Right lobe of liver (tissue), 4 donors: ENCODE results near the gene DPYD.

ENCODE experiments used
- POLR2A ChIP-seq: fragments of 450-650 bp; IDR thresholded peaks from one replicate; pipeline ENCODE4 v1.6.1; 2017; ENCODE audit warnings: antibody characterized with exemption, mild to moderate bottlenecking
- TF ChIP-seq, protein P1 (sequence below), 4 donors: fragments of 200-600 bp in 3 of 4; fragments of 450-650 bp in 1 of 4; IDR thresholded peaks; one replicate each; pipeline versions ENCODE4 v1.5.1 to v1.8.0; 2016 to 2022; ENCODE audit warnings: antibody characterized with exemption in 4 of 4, mild to moderate bottlenecking in 2 of 4
- donor health status: DM: no; HTN: no; CAD: no.
- donor health status: DM: no; HTN: no; CAD: no.
- donor health status: DM: no; HTN: yes; CAD: no.

DNA sequence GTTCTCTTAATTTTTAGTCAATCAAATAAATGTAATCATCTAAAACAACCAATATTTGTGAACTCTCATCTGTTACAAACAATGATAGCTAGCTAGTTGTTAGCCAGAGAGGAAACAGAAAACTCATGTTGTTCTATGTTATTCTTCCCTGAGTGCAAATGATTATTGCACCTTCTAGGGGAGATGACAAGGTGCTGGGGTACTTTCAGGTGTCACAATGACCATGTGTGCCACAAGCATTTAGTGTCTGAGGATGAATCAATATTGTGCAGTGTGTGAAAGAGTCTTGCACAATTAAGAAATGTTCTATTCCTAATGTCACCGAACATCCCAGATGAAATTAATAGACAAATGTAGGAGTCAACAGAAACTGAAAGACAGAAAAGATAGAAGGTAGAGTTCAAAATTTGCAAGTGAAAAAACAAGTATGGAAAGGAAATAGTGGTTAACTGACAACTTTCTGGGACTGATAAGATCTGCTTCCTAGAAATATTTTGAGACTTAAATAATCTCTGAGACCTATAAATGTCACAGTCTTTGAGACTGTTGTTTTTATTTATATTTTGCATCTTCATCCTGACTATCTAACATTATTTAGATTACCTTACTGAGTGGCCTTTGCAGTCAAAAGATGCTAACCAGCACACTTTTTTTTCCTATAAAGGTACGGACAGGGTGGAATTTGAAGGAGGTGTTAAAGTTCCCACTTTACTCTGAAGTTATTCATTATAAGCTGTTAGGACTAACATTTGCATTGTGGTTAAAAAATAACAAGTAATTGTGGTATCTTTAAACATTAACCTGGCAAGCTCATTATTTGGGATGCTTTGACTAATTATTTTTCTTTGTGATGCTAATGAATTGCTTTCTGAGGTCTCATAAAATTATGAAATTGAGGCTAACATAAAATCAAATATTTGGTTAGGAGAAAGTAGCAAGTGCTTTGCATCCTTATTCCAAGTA lies 21.6 kb upstream of the DPYD start:
- TF ChIP-seq, protein P1, sequence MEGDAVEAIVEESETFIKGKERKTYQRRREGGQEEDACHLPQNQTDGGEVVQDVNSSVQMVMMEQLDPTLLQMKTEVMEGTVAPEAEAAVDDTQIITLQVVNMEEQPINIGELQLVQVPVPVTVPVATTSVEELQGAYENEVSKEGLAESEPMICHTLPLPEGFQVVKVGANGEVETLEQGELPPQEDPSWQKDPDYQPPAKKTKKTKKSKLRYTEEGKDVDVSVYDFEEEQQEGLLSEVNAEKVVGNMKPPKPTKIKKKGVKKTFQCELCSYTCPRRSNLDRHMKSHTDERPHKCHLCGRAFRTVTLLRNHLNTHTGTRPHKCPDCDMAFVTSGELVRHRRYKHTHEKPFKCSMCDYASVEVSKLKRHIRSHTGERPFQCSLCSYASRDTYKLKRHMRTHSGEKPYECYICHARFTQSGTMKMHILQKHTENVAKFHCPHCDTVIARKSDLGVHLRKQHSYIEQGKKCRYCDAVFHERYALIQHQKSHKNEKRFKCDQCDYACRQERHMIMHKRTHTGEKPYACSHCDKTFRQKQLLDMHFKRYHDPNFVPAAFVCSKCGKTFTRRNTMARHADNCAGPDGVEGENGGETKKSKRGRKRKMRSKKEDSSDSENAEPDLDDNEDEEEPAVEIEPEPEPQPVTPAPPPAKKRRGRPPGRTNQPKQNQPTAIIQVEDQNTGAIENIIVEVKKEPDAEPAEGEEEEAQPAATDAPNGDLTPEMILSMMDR (IDR thresholded peaks at IDR 0.05), result no peak
- no peak for TF ChIP-seq POLR2A
